Stimulated activated CD8-positive, alpha-beta memory T cell treated with anti-CD3 and anti-CD28 coated beads, Interleukin-4, amount 100 ng/mL, for 4 hours (primary cell): ENCODE data around the gene SCAPER.

Experiments
- DNase-seq, 2 donors: peaks; one replicate each; pipeline ENCODE4 v3.0.0-alpha.2; 2020; ENCODE audit warnings: low read depth in 2 of 2, low spot score in 1 of 2

The SCAPER gene

GRCh38 chr15:76905013-76905839, at the start of gene SCAPER:
Gene SCAPER (minus strand): TSS chr15:76905340. CDS start chr15:76883817, 21,523 bp downstream.
- peak; percentile 74 to 87 for DNase-seq

GRCh38 chr15:76954744-76955143, 49.6 kb upstream of the SCAPER start:
- DNase-seq = no peak

GRCh38 chr15:76953913-76954312, 48.8 kb upstream of the SCAPER start:
- DNase-seq = no peak

- no peak for DNase-seq
Observed at GRCh38 chr15:76951220-76951619, 46.1 kb upstream of the SCAPER start.

- no peak for DNase-seq
Observed at GRCh38 chr15:76947454-76947853, 42.3 kb upstream of the SCAPER start.

- no peak for DNase-seq
Observed at GRCh38 chr15:76945494-76946093, 40.5 kb upstream of the SCAPER start.

- no peak for DNase-seq
Observed at GRCh38 chr15:76942331-76942730, 37.2 kb upstream of the SCAPER start.

- DNase-seq = no peak
Observed at GRCh38 chr15:76941636-76942035, 36.5 kb upstream of the SCAPER start.

GRCh38 chr15:76939715-76940114, 34.6 kb upstream of the SCAPER start:
- no peak for DNase-seq

- no peak for DNase-seq
Observed at GRCh38 chr15:76938752-76939151, 33.6 kb upstream of the SCAPER start.

GRCh38 chr15:76936671-76937070, 31.5 kb upstream of the SCAPER start:
- DNase-seq = no peak

- DNase-seq = no peak
Observed at GRCh38 chr15:76935620-76936019, 30.5 kb upstream of the SCAPER start.

- no peak for DNase-seq
Observed at GRCh38 chr15:76932135-76932966, 27.2 kb upstream of the SCAPER start.

- DNase-seq = peak; percentile 72 to 87
Observed at GRCh38 chr15:76931397-76932134, 26.4 kb upstream of the SCAPER start, which contains the start of gene RCN2. Gene RCN2 (plus strand): TSS chr15:76931749. CDS start chr15:76931842, 93 bp downstream.

- no peak for DNase-seq
Observed at GRCh38 chr15:76930831-76931396, 25.8 kb upstream of the SCAPER start.

GRCh38 chr15:76929011-76929760, 24.0 kb upstream of the SCAPER start:
- no peak for DNase-seq

GRCh38 chr15:76928201-76928600, 23.1 kb upstream of the SCAPER start:
- DNase-seq = no peak

- DNase-seq = no peak
Observed at GRCh38 chr15:76916369-76916768, 11.2 kb upstream of the SCAPER start.

GRCh38 chr15:76913737-76914136, 8.6 kb upstream of the SCAPER start:
- no peak for DNase-seq

- no peak for DNase-seq
Observed at GRCh38 chr15:76912430-76912829, 7.3 kb upstream of the SCAPER start.
